Mesothelial cell of epicardium (in vitro differentiated cells): Measurements from ENCODE around the gene DNAJA3. TPM values are rescaled to one million over a fixed set of nuclear protein-coding genes. Genes with fewer than 3 reads are reported as not detected.

Experiments used
- DNase-seq, 2 experiments: peaks; one replicate each; pipeline ENCODE4 v3.0.0; 2021; ENCODE audit warnings: low spot score in 2 of 2; ENCODE audit not compliant: unreplicated experiment in 2 of 2
- H3K27ac Mint-ChIP-seq: 2 replicates; pipeline ENCODE4 v1.8.0; 2021; ENCODE audit warnings: mixed read lengths
- H3K27me3 Mint-ChIP-seq: 2 replicates; pipeline ENCODE4 v1.8.0; 2021; ENCODE audit warnings: low read depth, mixed read lengths
- H3K36me3 Mint-ChIP-seq: 2 replicates; pipeline ENCODE4 v1.8.0; 2021; ENCODE audit warnings: mixed read lengths
- H3K4me1 Mint-ChIP-seq: 2 replicates; pipeline ENCODE4 v1.8.0; 2021; ENCODE audit warnings: mixed read lengths
- H3K4me3 Mint-ChIP-seq: 2 replicates; pipeline ENCODE4 v1.8.0; 2021; ENCODE audit warnings: mild to moderate bottlenecking, moderate library complexity, mixed read lengths
- H3K9me3 Mint-ChIP-seq: 2 replicates; pipeline ENCODE4 v1.8.0; 2021; ENCODE audit warnings: mixed read lengths
- total RNA-seq: library from RNA; stranded (reverse); gene quantifications from 3 replicates; pipeline ENCODE4 v1.2.1, GENCODE V29; 2021
- TF ChIP-seq, protein P1 (sequence below): fragments of 200-600 bp; sonication (generic); IDR thresholded peaks from one replicate; pipeline ENCODE4 v1.5.0; 2021; ENCODE audit warnings: antibody characterized with exemption; ENCODE audit not compliant: unreplicated experiment

Gene DNAJA3
- total RNA-seq, 1 donor from 2014 or later = 35.3 TPM

GRCh38 chr16:4475880-4476788 lies 50.5 kb downstream of the DNAJA3 start, which contains the start of gene HMOX2:
HMOX2 (plus strand) TSS chr16:4476398; CDS start chr16:4505525, 29,127 bp downstream.
- Mint-ChIP-seq H3K27me3 (no peaks in the 10 kb centered on the region), H3K36me3 (peaks cover 5% of the 10 kb centered on the region)

DNA sequence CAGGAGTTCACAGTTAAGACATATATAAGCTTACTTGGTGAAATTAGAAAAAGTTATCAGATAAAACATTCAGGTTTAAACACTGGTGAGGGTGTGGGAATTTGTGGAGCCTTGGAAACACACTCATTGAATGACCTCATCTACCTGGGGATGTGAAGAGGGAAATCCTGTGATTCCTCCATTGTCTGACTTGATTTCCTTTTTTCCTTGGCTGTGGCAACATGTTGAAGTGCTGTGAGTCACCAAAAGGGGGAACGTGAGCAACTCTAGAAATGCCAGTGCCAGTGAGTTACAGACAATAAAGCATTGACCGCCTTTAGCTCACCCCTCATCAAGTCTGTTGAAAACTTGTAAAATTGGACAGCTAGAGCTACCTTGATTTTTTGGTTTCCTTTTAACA lies 52.3 kb downstream of the DNAJA3 start:
- Mint-ChIP-seq H3K27ac (no peak overlapping the region), H3K4me1 (peaks cover 25% of the 10 kb centered on the region), H3K4me3 (peak overlapping the region; percentile 74), H3K9me3 (peaks cover 2% of the 10 kb centered on the region), H3K27me3 (no peaks in the 10 kb centered on the region), H3K36me3 (peaks cover 3% of the 10 kb centered on the region)
- TF ChIP-seq, protein P1, sequence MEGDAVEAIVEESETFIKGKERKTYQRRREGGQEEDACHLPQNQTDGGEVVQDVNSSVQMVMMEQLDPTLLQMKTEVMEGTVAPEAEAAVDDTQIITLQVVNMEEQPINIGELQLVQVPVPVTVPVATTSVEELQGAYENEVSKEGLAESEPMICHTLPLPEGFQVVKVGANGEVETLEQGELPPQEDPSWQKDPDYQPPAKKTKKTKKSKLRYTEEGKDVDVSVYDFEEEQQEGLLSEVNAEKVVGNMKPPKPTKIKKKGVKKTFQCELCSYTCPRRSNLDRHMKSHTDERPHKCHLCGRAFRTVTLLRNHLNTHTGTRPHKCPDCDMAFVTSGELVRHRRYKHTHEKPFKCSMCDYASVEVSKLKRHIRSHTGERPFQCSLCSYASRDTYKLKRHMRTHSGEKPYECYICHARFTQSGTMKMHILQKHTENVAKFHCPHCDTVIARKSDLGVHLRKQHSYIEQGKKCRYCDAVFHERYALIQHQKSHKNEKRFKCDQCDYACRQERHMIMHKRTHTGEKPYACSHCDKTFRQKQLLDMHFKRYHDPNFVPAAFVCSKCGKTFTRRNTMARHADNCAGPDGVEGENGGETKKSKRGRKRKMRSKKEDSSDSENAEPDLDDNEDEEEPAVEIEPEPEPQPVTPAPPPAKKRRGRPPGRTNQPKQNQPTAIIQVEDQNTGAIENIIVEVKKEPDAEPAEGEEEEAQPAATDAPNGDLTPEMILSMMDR = no peak
- no peak for DNase-seq

More at GRCh38 chr16:4475880-4476788, 50.5 kb downstream of the DNAJA3 start, which contains the start of gene HMOX2:
- Mint-ChIP-seq H3K4me1 (peaks cover 21% of the 10 kb centered on the region), H3K4me3 (peak within 1 kb of the TSS; percentile 74), H3K9me3 (peaks cover 2% of the 10 kb centered on the region), H3K27ac (peak within 1 kb of the TSS; percentile 97)
- TF ChIP-seq, protein P1 = no peak
- DNase-seq = peak; percentile 81 to 91

- Mint-ChIP-seq H3K27ac (no peak overlapping the region), H3K4me3 (no peak overlapping the region), H3K4me1 (peaks cover 13% of the 10 kb centered on the region)
Measured at GRCh38 chr16:4481526-4481925, 55.9 kb downstream of the DNAJA3 start.

GRCh38 chr16:4481963-4482362 lies 56.3 kb downstream of the DNAJA3 start:
- peaks cover 13% of the 10 kb centered on the region for H3K4me1 Mint-ChIP-seq
- H3K9me3 Mint-ChIP-seq = no peaks in the 10 kb centered on the region
- H3K4me3 Mint-ChIP-seq = no peak overlapping the region
- H3K27ac Mint-ChIP-seq = peak overlapping the region; percentile 12
- no peaks in the 10 kb centered on the region for H3K27me3 Mint-ChIP-seq
- no peak for DNase-seq
- TF ChIP-seq, protein P1 = no peak
- no peaks in the 10 kb centered on the region for H3K36me3 Mint-ChIP-seq

More at GRCh38 chr16:4481526-4481925, 55.9 kb downstream of the DNAJA3 start:
- Mint-ChIP-seq H3K36me3 (no peaks in the 10 kb centered on the region), H3K27me3 (no peaks in the 10 kb centered on the region), H3K9me3 (no peaks in the 10 kb centered on the region)
- TF ChIP-seq, protein P1 = no peak
- DNase-seq = no peak

DNA sequence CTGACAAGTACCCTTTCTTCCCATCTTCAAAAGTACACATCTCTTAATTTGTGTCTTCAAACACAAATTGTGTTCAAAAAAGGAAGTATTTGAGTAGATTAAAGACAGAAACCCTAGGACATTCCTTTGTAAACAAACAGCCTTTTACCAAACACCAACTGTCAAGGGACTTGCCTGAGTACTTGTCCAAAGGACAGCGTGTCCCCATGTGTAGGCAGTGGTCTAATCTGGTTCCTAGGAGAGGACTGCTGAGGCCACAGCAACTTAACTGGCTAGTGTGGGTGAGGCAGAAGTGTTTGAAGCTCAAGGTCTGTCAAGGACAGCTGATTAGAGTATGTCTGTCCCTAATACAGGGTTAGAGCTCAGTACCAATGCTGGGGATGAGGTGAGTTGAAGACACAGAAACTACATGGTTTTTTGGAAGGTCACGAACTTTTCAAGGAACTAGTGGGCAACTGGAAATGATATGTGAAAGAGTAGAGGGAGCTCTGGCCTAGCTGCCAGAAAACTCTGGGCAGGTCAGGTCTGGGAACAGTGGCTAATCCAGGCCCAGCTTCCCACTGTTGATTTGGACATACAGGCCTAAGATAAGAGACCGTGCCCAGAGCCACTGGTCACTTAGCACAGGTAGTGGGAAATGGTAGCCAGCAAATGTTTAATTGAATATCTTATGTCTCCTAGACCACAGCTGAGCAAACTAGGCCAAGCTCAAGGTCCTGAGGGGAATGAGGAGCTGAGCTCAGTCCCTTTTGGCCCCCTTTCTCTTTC lies 60.6 kb downstream of the DNAJA3 start:
- no peak for DNase-seq
- H3K4me1 Mint-ChIP-seq = peaks cover 6% of the 10 kb centered on the region
- H3K4me3 Mint-ChIP-seq = no peak overlapping the region
- TF ChIP-seq, protein P1 = no peak
- H3K36me3 Mint-ChIP-seq = no peaks in the 10 kb centered on the region
- no peak overlapping the region for H3K27ac Mint-ChIP-seq
- H3K27me3 Mint-ChIP-seq = no peaks in the 10 kb centered on the region
- H3K9me3 Mint-ChIP-seq = no peaks in the 10 kb centered on the region
